ENCODE measurements around the gene HTRA1.

DNA sequence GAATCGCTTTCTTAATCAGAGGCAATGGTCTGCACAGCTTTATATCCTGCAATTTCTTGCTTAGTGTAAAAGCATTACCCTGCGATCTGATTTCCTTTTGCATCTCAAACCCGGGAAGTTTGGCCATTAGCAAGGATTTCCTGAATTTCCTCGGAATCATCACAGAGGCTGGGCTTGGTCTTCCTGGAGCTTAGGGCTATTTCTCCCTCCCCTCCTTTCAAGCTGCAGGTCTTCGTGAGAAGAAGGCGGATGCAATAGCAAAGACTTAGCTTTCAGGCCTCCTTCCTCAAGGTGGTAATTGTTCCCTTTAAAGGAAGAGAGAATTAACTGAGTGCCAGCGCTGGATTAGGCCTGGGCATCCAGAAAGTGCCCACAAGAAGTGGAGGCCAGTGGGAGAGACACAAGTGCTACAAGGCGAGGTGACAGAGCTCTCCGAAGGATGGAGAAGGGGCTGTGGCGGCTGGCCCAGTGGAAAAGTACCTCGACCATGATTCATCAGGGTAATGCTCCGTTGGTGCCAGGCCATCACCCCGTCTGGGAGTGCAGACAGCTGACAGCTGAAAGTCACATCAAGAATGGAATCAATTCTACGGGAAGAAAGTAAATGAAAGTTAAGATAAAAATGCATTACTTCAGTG is 10.9 kb upstream of the HTRA1 start:
- TF ChIP-seq, protein P1, sequence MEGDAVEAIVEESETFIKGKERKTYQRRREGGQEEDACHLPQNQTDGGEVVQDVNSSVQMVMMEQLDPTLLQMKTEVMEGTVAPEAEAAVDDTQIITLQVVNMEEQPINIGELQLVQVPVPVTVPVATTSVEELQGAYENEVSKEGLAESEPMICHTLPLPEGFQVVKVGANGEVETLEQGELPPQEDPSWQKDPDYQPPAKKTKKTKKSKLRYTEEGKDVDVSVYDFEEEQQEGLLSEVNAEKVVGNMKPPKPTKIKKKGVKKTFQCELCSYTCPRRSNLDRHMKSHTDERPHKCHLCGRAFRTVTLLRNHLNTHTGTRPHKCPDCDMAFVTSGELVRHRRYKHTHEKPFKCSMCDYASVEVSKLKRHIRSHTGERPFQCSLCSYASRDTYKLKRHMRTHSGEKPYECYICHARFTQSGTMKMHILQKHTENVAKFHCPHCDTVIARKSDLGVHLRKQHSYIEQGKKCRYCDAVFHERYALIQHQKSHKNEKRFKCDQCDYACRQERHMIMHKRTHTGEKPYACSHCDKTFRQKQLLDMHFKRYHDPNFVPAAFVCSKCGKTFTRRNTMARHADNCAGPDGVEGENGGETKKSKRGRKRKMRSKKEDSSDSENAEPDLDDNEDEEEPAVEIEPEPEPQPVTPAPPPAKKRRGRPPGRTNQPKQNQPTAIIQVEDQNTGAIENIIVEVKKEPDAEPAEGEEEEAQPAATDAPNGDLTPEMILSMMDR (IDR thresholded peaks at IDR 0.05): no peak
- no peak for TF ChIP-seq POLR2A (IDR thresholded peaks at IDR 0.05)

Data from lower leg skin (tissue), 3 donors.